NCI-H1436 (cell line): ENCODE results near the gene RRP7A.
"Not testable (repeated sequence)": the region's sequence is repeated elsewhere in the genome, so short reads cannot be mapped to it uniquely, and the experiment has no call there.

Source experiments
- DNase-seq: peaks from one replicate; lab custom pipeline; 2025; lab: John Stamatoyannopoulos, UW

The RRP7A gene

GRCh38 chr22:42536166-42536565 is 16.6 kb upstream of the RRP7A start:
- DNase-seq, result no peak

- not testable (repeated sequence) for DNase-seq
These were observed 15.6 kb upstream of the RRP7A start for GRCh38 chr22:42535082-42535731.

GRCh38 chr22:42533638-42533977 is 14.0 kb upstream of the RRP7A start:
- DNase-seq, result no peak

- DNase-seq, result not testable (repeated sequence)
These were observed 11.9 kb upstream of the RRP7A start for GRCh38 chr22:42531401-42532084.

GRCh38 chr22:42529435-42529834 is 9.8 kb upstream of the RRP7A start:
- not testable (repeated sequence) for DNase-seq

DNA sequence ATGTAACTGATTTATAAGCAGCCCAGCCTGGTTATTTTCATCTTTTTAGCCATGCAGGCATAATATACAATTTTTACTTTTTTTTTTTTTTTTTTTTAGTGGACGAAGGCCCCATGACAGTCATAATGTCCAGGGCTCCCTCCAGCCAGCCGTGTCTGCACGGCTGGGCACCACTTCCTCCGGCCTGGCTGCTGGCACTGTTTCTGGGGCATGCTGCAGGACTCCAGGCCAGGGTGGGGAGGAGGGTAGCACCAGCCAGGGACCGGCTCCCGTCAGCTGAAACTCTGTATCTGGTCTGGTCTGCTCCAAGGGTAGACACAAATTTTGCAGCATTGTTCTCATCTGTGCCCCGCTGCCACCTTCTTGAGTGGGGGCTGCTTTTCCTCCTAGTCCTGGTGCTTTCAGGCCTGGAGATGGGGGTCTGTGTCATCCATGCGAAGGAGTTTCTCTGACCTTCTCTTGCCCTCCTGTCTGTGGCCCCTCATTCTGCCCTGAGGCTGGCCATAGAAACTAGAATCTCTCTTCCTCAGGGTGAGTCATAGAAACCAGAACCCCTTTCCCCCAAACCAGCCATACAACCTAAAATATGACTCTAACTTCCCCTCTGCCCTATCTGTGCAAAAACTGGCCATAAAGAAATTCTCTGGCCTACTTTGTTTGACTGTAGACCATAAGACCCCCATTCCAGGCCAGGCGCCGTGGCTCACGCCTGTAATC is 9.2 kb upstream of the RRP7A start:
- DNase-seq, result no peak

- DNase-seq, result no peak
These were observed 3.0 kb upstream of the RRP7A start for GRCh38 chr22:42522546-42522945.

DNA sequence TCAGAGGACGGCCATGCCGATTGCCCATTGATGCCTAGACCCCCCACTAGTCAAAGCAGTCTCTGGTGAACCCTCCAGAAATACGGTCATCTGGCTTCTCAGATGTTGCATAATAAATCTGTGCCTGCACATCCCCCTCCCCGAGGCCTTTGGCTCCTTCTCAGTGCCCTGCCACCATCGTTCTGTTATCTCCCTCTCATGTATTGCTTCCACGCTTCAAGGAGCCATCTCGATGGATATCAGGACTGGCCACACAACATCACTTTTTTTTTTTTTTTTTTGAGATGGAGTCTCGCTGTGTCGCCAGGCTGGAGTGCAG is 1.6 kb upstream of the RRP7A start:
- DNase-seq, result no peak

- not testable (repeated sequence) for DNase-seq
These were observed 715 bp downstream of the RRP7A start for GRCh38 chr22:42518638-42519524.

- DNase-seq, result not testable (repeated sequence)
These were observed 2.5 kb downstream of the RRP7A start for GRCh38 chr22:42517103-42517502.

DNA sequence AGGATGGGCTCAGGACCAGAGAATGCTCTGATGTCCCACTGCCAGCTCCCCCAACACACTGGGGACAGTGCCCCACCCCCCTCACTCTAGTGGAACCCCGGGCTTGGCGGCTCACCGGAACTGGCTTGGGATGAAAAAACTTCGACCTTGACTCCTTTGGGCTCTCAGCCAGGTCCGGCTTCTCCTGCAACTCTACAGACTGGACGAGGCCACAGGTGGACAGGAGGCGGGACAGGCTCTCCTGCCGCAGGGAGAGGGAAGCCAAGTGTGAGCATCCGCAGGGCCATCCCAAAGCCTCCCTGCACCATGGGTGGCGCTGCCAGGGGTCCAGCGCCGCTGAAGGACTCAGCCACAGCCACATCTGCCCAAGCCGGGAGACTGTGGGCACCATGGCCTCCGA is 3.7 kb downstream of the RRP7A start:
- no peak for DNase-seq

- DNase-seq, result not testable (repeated sequence)
These were observed 4.3 kb downstream of the RRP7A start for GRCh38 chr22:42515304-42515703.

DNA sequence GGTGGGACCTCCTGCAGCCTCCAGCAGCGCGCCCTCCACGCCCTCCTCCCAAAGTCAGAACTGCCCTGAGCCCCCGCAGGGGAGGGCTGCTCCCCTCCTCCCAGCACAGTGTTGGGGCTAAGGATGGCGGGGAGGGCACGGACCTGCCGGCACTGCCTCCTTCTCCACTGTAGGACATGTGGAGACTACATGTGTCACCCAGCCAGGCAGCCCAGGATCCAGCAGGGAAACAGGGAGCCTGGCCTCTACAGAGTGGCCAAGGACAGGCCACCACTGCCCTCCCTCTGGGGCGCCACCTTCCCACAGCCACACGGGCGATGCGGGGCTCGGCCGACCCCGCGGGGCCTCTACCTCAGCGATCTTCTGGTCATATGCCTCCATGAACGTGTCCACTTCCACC is 5.3 kb downstream of the RRP7A start:
- DNase-seq, result not testable (repeated sequence)

- DNase-seq, result not testable (repeated sequence)
These were observed 7.2 kb downstream of the RRP7A start for GRCh38 chr22:42512273-42512990.

DNA sequence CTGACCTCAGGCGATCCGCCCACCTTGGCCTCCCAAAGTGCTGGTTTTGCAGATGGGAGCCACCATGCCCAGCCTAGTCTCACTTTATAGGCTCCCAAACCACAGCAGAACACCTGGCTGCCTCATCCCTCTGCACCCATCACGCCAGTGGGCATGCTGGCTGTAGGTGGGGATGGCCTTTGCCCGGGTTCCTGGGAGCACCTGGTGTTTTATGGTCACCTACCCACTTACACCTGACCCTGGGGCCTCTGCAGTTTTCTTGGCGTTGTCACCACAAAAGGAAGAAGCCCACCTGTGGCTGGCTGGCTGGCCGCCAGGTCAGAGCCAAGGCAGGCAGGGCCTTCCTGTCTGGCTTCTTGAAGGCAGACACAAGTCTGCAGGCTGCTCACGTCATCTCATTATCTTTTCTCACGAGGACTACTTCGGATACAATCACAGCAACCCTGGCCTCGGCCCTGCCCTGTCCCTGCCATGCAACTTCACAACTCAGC is 8.2 kb downstream of the RRP7A start:
- DNase-seq, result no peak

DNA sequence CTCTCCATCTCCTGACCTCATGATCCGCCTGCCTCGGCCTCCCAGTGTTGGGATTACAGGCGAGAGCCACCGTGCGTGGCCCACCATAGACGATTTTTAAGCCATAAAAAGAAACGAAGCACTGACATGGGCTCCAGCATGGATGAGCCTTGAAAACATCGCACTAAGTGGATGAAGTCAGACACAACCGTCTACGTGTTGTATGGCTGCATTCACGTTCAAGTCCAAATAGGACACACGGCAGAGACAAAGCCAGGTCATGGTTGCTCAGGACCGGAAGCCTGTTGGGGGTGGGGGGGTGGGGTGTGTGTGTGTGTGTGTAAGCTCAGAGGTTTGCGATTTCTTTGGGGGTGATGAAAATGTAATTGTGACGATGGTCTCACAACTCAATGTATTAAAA is 10.0 kb downstream of the RRP7A start:
- DNase-seq, result no peak

DNA sequence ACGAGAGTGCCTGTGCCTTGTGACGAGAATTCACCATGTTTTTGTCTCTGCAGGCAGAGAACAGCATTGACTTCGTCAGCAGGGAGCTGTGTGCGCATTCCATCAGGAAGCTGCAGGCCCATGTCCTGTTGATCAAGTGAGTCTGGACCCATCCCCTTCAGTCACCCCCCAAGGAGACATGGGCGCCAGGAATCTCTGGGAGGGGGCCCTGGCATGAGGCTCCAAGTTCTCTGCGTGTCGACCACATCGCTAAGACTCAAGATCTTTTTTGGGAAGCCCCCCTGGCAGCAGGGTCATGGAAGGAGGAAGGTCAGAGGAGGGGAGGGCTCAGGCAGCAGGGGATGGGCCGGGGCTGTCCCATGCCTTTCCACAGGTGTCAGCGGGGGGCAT is 10.6 kb downstream of the RRP7A start:
- DNase-seq, result not testable (repeated sequence)

- not testable (repeated sequence) for DNase-seq
These were observed 11.1 kb downstream of the RRP7A start for GRCh38 chr22:42508327-42508974.

GRCh38 chr22:42500836-42501179 is 18.8 kb downstream of the RRP7A start:
- DNase-seq, result no peak

- DNase-seq, result no peak
These were observed 19.3 kb downstream of the RRP7A start for GRCh38 chr22:42500161-42500835.

DNA sequence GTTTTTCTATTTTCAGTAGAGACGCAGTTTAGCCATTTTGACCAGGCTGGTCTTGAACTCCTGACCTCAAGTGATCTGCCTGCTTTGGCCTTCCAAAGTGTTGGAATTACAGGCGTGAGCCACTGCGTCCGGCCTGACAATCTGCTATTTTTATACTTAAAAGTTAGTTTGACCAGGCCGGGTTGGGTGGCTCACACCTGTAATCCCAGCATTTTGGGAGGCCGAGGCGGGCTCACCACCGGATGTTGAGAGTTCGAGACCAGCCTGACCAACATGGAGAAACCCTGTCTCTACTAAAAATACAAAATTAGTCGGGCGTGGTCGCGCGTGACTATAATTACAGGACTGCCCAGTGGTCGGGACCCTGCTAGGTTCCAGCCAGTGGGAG is 19.8 kb downstream of the RRP7A start:
- DNase-seq, result not testable (repeated sequence)
